Body of pancreas (tissue), 4 donors: Measurements from ENCODE around the gene KDM2A. TPM values are rescaled to one million over a fixed set of nuclear protein-coding genes. Genes with fewer than 3 reads are reported as not detected.

Experiments
- ATAC-seq: fragments of 150-250 bp; one replicate; pipeline ENCODE4 v1.9.1; 2016
- DNase-seq, 4 donors: peaks; one replicate each; pipeline ENCODE4 v3.0.0-alpha.2; 2019
- H3K27ac ChIP-seq, 4 donors: fragments of 200-600 bp; sonication (generic); 1 replicate in 3 of 4; 2 replicates in 1 of 4; pipeline versions ENCODE4 v1.5.1 to v1.6.1; 2016 to 2019; ENCODE audit warnings: mild to moderate bottlenecking in 1 of 4, mixed read lengths in 1 of 4, moderate library complexity in 1 of 4
- H3K27me3 ChIP-seq, 2 donors: fragments of 200-600 bp; sonication (generic); one replicate each; pipeline ENCODE4 v1.6.0; 2016; ENCODE audit warnings: mild to moderate bottlenecking in 1 of 2
- H3K36me3 ChIP-seq, 2 donors: fragments of 200-600 bp; sonication (generic); replicated peaks in 1 of 2; 2 replicates each; pipeline ENCODE4 v1.5.1; 2016; ENCODE audit warnings: low read depth in 2 of 2; ENCODE audit not compliant: insufficient read depth in 1 of 2
- H3K4me1 ChIP-seq: fragments of 200-600 bp; sonication (generic); one replicate; pipeline ENCODE4 v1.6.0; 2016
- H3K4me3 ChIP-seq, 2 donors: fragments of 200-600 bp; sonication (generic); 1 replicate in 1 of 2; 2 replicates in 1 of 2; pipeline ENCODE4 v1.5.1; 2016 to 2019
- H3K9me3 ChIP-seq, 3 donors: fragments of 200-600 bp; sonication (generic); 1 replicate in 2 of 3; 2 replicates in 1 of 3; pipeline ENCODE4 v1.5.1; 2016
- POLR2A ChIP-seq, 3 donors: fragments of 450-650 bp; IDR thresholded peaks; one replicate each; pipeline ENCODE4 v1.6.1; 2016; ENCODE audit warnings: antibody characterized with exemption in 3 of 3, mild to moderate bottlenecking in 2 of 3
- WGBS, 2 donors: methylation state at CpG; one replicate each; pipeline ENCODE4 v1.1.5; 2017; 5-methylcytosine and 5-hydroxymethylcytosine counted together
- intact Hi-C: fragments of 100-400 bp; cut with DNase I; formaldehyde crosslinking; loops from one replicate; pipeline ENCODE4 v1.15.1; 2023
- total RNA-seq, 2 donors: library from RNA; depleted of rRNA; stranded (reverse); fragments of >200 nt; gene quantifications; one replicate each; pipeline ENCODE4 v1.1.0, GENCODE V29; 2016
- TF ChIP-seq, protein P1 (sequence below), 7 experiments: fragments of 450-650 bp in 4 of 7; fragments of 200-600 bp in 3 of 7; sonication (generic) in 3 of 7; IDR thresholded peaks; one replicate each; pipeline ENCODE4 v1.5.1; 2016 to 2019; ENCODE audit warnings: antibody characterized with exemption in 7 of 7

Gene KDM2A
- total RNA-seq, 2 donors from 2014 or later, result 26.5 to 29.0 TPM

DNA sequence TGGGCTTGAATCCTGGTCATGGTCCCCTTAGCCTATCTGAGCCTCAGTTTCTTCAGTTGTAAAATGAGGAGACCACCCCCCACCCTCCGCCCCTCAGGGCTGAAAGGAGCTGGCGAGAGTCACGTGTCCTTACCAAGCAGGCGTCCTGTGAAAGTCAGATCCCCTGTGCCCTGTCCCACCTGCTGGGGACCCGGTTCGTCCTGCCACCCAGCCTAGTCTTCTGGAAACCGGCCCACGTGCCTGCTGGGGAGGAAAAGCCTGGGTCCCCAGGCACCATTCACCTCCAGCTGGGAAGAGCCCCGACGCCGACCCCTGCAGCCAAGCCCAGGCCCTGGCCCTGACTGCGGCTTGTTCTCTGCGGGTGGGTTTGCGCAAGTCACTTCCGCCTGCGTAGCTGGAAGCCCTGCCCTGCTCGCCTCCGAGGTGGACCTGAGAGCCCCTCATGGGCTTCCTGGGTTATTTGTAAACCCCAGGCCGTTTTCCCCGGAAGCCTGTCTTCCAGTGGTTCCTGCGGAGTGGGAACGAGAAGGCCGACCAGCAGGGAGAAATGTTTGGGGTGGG is 183.6 kb downstream of the KDM2A start:
- H3K9me3 ChIP-seq, result no peaks in the 10 kb centered on the region
- peaks cover 0 to 6% of the 10 kb centered on the region in 2 donors for H3K36me3 ChIP-seq
- no peaks in the 10 kb centered on the region for H3K27me3 ChIP-seq
- intact Hi-C loops, result no loop called here
- H3K4me1 ChIP-seq, result peaks cover 34% of the 10 kb centered on the region
- DNase-seq (peak; percentile 54 to 67 (median 63)), ATAC-seq (peak; percentile 48)
- peak in 1 of 3 donors; percentile 40 for TF ChIP-seq POLR2A (IDR thresholded peaks at IDR 0.05)
- TF ChIP-seq, protein P1, sequence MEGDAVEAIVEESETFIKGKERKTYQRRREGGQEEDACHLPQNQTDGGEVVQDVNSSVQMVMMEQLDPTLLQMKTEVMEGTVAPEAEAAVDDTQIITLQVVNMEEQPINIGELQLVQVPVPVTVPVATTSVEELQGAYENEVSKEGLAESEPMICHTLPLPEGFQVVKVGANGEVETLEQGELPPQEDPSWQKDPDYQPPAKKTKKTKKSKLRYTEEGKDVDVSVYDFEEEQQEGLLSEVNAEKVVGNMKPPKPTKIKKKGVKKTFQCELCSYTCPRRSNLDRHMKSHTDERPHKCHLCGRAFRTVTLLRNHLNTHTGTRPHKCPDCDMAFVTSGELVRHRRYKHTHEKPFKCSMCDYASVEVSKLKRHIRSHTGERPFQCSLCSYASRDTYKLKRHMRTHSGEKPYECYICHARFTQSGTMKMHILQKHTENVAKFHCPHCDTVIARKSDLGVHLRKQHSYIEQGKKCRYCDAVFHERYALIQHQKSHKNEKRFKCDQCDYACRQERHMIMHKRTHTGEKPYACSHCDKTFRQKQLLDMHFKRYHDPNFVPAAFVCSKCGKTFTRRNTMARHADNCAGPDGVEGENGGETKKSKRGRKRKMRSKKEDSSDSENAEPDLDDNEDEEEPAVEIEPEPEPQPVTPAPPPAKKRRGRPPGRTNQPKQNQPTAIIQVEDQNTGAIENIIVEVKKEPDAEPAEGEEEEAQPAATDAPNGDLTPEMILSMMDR (IDR thresholded peaks at IDR 0.05), result no peak
- WGBS, 2 donors, result 9% methylated on average over 19 of the region's 23 CpGs; no CpG with 5 or more reads in 1 of the 2 donors
- peak overlapping the region; percentile 72 to 87 (median 77) for H3K27ac ChIP-seq
- peak overlapping the region; percentile 44 to 97 for H3K4me3 ChIP-seq

DNA sequence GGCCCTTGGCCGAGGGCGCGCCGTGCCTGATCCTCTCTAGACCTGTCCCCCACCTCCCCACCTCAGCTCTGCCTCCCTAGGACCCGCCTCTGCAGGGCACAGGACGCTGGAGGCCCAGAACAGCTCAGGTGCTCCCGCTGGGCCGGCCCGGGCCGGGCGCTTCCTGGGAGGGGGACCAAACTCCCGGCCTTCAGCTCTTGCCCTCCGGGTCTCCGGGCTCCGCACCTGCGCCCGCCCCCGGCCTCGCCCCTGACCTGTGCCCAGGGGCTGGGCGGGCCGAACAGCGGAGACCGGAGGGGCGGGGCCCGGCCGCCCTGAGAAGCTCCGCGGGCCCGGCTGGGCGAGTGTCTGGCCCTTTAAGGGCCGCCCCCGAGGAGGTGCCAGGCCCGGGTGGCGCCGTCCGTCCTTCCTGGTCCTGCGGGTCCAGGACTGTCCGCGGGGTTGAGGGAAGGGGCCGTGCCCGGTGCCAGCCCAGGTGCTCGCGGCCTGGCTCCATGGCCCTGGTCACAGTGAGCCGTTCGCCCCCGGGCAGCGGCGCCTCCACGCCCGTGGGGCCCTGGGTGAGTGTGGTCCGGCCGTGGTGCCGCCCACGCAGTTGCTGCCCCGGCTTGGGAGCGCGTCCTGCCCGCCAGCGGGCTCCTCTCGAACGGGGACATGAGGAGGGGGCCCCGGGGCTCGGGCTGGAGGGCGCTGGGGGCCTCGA is 184.2 kb downstream of the KDM2A start, which contains the start of gene SSH3:
SSH3 (plus strand) TSS at position 399 of the 703 bp plus-strand sequence; CDS start at position 495, 96 bp downstream.
- DNase-seq, result peak; percentile 83 to 92 (median 90)
- H3K36me3 ChIP-seq, result peaks cover 0 to 7% of the 10 kb centered on the region in 2 donors
- ATAC-seq, result peak; percentile 92
- H3K9me3 ChIP-seq, result no peaks in the 10 kb centered on the region
- H3K4me3 ChIP-seq, result peak within 1 kb of the TSS; percentile 44 to 97
- 0% methylated on average over 64 of the region's 65 CpGs; no CpG with 5 or more reads in 1 of the 2 donors for WGBS, 2 donors
- peaks cover 34% of the 10 kb centered on the region for H3K4me1 ChIP-seq
- intact Hi-C loops, result no loop called here
- TF ChIP-seq, protein P1 (IDR thresholded peaks at IDR 0.05), result no peak
- TF ChIP-seq POLR2A (IDR thresholded peaks at IDR 0.05), result peak; percentile 34 to 74 (median 67)
- no peaks in the 10 kb centered on the region for H3K27me3 ChIP-seq
- H3K27ac ChIP-seq, result peak within 1 kb of the TSS; percentile 72 to 87 (median 77)

DNA sequence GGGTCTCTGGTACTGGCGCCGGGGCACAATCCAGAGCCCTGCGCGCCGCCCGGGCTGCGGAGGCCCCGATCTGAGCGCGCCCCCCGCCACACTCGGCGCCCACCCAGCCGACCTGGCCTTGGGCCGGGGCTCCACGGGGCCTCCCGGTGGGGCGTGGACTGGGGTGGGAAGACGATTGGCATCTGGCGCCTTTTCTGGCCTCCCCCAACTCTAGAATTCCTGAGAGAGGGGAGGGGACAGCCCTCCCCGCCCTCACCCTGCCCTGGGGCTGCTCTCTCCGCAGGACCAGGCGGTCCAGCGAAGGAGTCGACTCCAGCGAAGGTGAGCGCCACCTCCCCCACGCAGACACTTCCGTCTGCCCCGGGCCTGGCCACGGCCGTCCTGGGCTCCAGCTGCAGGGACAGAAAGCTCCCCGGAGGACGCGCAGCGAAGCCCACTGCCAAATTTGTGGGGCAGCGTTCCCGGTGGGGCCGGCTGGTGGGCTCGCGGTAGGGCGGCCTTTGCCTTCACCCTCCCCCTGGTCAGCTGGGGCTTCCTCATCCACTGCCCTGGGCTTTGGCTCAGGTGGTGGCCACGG is 184.9 kb downstream of the KDM2A start:
- peak; percentile 39 for ATAC-seq
- 0 to 2% methylated on average over 8 to 37 of the region's 43 CpGs for WGBS, 2 donors
- H3K27ac ChIP-seq, result peak overlapping the region; percentile 72 to 87 (median 77)

DNA sequence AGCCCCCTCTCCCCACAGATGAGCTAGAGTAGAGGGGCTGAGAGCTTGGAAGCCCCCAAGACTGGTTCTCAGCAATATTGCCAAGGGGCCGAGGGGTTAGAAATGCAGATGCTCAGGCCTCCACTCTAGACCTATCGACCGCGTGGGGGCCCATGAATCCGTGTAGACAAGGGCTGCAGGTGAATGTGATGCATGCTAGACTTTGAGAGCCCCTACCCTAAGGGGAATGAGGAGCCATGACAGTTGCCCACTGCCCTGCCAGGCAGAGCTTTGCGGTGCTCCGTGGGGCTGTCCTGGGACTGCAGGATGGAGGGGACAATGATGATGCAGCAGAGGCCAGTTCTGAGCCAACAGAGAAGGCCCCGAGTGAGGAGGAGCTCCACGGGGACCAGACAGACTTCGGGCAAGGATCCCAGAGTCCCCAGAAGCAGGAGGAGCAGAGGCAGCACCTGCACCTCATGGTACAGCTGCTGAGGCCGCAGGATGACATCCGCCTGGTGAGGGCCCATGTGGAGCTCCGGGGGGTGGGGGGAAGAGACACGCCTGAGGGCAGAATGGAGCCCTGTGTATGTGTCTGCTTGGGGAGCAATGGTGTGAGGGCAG is 185.5 kb downstream of the KDM2A start:
- peak overlapping the region in 3 of 4 donors; percentile 72 to 79 (median 75) for H3K27ac ChIP-seq

More for the DNA sequence above, 184.9 kb downstream of the KDM2A start:
- Histone ChIP-seq H3K9me3 (no peaks in the 10 kb centered on the region), H3K27me3 (no peaks in the 10 kb centered on the region), H3K4me3 (peak overlapping the region; percentile 44 to 97), H3K4me1 (peaks cover 34% of the 10 kb centered on the region), H3K36me3 (peaks cover 0 to 7% of the 10 kb centered on the region in 2 donors)
- no peak for TF ChIP-seq POLR2A (IDR thresholded peaks at IDR 0.05)
- TF ChIP-seq, protein P1 (IDR thresholded peaks at IDR 0.05), result no peak
- DNase-seq, result peak in 3 of 4 donors; percentile 43 to 53 (median 47)
- intact Hi-C loops, result no loop called here

More for the DNA sequence above, 185.5 kb downstream of the KDM2A start:
- ATAC-seq (no peak), DNase-seq (peak in 1 of 4 donors; percentile 12)
- Histone ChIP-seq H3K9me3 (no peaks in the 10 kb centered on the region), H3K36me3 (peaks cover 0 to 7% of the 10 kb centered on the region in 2 donors), H3K4me3 (peak overlapping the region in 1 of 2 donors; percentile 97), H3K4me1 (peaks cover 34% of the 10 kb centered on the region), H3K27me3 (no peaks in the 10 kb centered on the region)
- 75 to 81% methylated on average over 10 to 14 of the region's 14 CpGs for WGBS, 2 donors
- TF ChIP-seq, protein P1 (IDR thresholded peaks at IDR 0.05), result no peak
- TF ChIP-seq POLR2A (IDR thresholded peaks at IDR 0.05), result no peak
- intact Hi-C loops, result no loop called here
